GM12875 (cell line): ENCODE results near the gene TNRC18.

ENCODE experiments used
- H3K4me3 ChIP-seq: one replicate; pipeline ENCODE4 v1.5.1; 2011; ENCODE audit warnings: low read depth, low read length, control low read depth
- TF ChIP-seq, protein P1 (sequence below): IDR thresholded peaks from 2 replicates; pipeline ENCODE4 v1.5.1; 2011; ENCODE audit warnings: low read depth, mild to moderate bottlenecking, control low read depth, inconsistent platforms, low read length, moderate library complexity, borderline replicate concordance; ENCODE audit not compliant: insufficient read depth

The TNRC18 gene

DNA sequence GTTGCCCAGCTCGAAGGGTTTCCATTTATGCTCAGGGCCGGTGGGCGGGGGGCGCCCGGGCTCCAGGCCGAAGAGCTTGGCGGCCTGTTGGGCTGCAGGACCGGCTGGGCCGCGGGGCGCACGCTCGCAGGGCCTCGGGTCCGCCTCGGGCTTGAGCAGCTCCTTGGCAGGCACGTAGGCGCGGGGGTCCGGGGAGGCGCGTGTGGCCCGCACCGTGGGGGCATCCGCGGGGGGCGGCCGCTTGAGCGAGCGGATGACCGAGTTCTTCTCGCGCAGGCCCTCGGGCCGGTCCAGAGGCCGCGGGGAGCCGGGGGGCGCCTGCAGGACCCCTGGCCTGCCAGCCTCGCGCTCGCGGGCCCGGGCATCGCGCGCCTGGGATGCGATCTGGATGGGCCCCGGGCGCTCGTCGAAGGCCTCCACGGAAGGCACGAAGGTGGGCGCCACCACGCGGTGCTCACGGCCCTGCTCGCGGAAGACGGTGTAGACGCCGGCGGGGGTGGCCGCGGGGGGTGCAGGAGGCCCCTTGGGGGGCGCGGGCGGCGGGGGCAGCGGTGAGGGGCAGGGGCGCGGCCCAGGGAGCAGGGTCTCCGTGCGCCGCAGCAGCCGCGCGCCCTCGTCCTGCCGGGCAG lies 35.2 kb downstream of the TNRC18 start:
- TF ChIP-seq, protein P1, sequence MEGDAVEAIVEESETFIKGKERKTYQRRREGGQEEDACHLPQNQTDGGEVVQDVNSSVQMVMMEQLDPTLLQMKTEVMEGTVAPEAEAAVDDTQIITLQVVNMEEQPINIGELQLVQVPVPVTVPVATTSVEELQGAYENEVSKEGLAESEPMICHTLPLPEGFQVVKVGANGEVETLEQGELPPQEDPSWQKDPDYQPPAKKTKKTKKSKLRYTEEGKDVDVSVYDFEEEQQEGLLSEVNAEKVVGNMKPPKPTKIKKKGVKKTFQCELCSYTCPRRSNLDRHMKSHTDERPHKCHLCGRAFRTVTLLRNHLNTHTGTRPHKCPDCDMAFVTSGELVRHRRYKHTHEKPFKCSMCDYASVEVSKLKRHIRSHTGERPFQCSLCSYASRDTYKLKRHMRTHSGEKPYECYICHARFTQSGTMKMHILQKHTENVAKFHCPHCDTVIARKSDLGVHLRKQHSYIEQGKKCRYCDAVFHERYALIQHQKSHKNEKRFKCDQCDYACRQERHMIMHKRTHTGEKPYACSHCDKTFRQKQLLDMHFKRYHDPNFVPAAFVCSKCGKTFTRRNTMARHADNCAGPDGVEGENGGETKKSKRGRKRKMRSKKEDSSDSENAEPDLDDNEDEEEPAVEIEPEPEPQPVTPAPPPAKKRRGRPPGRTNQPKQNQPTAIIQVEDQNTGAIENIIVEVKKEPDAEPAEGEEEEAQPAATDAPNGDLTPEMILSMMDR, result no peak
- H3K4me3 ChIP-seq, result no peak overlapping the region

DNA sequence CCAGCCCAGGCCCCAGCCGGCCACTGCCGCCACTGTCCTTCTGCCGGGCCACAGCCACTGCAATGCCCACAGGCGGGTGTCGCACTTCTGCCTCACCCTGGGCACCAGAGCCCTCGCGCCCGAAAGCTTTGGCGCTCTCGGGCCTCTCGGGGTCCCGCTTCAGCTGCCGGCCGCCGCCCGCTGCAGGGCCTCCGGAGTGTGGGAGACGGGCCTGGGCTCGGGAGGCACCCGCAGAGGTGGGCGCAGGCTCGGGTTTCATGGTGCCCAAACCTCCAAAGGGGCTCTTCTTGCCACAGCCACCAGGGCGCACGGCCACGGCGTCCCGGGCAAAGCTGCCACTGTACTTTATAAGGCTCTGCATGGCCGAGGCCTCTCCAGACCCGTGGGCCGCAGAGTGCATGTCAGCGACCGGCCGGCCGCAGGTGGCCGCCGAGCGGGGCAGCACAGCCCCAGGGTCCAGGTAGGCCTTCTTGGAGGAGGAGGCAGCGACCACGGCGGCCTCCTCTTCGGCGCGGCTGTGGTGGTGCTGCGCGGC lies 35.9 kb downstream of the TNRC18 start:
- TF ChIP-seq, protein P1, result no peak
- no peak overlapping the region for H3K4me3 ChIP-seq

DNA sequence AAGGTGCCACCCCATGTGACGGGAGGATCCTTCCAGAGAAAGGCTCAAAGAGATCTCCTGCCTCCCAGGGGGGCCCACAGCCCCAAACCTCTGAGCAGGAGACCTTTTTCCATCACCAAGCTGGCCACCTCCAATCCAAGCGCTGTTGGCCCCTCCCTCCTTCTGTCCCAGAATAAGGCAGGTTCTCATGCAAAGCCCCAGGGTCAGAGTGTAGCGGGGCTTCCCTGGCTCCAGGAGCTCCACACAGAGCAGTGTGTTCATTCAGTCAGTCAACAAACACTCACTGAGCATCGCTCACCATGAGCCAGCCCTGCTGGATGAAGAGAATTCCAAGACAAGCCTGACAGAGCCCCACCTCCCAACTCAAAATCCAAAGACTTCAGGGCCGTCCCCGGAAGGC lies 39.0 kb downstream of the TNRC18 start:
- TF ChIP-seq, protein P1, result no peak

DNA sequence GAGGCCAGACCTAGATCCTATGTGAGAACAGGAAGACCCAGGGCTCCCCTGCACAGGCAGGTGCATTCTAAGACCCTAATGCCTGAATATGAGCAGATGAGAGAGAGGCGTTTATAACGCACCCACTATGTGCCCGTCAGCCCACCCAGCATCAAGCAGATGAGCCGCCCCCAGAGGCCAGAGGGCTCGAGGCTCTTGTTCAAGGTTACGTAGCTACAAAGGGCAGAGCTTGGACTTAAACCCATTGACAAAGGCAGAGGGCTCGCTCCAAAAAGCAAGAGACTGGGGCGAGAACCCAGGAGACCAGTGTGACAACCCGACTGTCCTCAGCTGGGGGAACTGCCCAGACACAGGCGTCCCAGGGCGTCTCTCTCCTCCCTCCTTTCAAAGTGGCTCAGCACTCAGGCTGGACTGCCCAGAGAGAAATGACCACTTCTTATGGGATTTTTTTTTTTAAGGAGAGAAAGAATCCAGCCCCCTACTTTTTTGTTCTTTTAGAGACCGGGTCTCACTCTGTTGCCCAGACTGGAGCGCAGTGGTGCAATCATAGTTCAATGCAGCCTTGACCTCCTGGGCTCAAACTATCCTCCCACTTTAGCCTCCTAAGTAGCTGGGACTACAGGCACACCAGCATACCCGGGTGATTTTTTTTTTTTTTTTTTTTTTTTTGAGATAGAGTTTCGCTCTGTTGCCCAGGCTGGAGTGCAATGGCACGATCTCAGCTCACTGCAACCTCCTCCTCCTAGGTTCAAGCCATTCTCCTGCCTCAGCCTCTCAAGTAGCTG lies 40.1 kb downstream of the TNRC18 start:
- TF ChIP-seq, protein P1, result no peak
- H3K4me3 ChIP-seq, result no peak overlapping the region

More for the DNA sequence above, 39.0 kb downstream of the TNRC18 start:
- H3K4me3 ChIP-seq, result no peak overlapping the region

DNA sequence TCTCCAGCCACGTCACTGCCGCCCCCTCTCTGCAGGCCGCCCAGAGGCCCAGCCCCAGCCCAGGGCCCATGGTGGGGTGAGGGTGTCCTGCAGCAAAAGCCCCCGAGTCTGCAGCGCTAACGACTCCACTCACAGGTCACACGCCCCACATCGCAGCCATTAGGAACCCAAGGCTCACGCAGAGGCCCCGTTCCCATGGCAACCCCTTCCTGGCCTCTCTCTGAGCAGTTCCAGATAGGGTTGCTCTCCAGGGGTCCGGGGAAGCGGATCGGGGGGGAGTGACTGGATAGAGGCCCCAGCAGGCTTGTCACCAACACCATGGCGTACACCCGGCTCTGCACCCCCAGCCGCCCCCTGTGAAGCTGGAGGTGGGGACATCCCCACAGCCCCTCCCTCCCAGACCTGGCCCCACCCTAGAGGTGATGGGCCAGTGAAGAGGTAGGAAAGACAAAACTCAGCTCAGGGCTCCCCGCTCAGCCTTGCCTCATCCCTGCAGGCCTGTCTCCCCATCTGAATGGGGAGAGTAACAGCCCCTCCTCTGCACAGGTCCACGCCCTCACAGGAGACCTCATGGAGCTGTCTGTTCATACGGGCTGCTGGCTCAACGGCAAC lies 41.2 kb downstream of the TNRC18 start:
- TF ChIP-seq, protein P1, result no peak
- no peak overlapping the region for H3K4me3 ChIP-seq

DNA sequence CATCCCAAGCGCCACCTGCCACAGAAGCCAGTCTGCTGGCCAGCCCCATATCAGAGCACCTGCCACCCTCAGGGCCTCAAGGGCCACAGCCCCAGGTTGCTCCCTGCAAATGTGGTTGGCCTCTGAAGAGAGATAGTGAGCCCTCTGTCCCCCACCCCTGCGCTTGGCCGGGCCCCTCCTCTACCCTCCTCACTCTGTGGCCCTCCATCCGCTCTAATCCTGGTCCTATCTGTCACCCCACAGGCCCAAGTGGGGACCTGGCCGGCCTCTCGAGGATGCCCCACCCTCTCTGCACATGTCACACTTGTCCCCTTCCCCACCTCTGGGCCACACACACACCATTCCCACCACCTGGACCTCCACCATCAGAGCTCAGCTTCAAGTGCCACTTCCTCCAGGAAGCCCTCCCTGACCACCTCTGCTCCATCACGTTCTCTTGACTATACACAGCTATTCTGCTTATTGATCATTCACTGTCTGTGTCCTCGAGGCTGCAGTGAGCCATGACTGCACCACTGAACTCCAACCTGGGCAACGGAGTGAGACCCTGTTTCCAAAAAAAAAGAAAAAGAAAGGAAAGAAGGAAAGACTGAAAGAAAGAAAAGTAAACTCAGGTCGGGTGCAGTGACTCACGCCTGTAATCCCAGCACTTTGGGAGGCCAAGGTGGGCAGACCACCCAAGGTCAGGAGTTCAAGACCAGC lies 42.4 kb downstream of the TNRC18 start:
- TF ChIP-seq, protein P1, result no peak
- no peak overlapping the region for H3K4me3 ChIP-seq
